H1 (cell line): ENCODE results near the gene SHH. TPM values are rescaled to one million over a fixed set of nuclear protein-coding genes. Genes with fewer than 3 reads are reported as not detected.

Experiments
- CTCF ChIA-PET: fragments of 300-600 bp; sonication (Branson Sonifier 250); formaldehyde crosslinking; loops from one replicate; lab custom pipeline; 2021; ENCODE audit not compliant: partially characterized antibody; lab: Charles Lee
- POLR2A ChIA-PET: fragments of 300-600 bp; sonication (Branson Sonifier 250); formaldehyde crosslinking; loops from one replicate; lab custom pipeline; 2021; ENCODE audit warnings: inconsistent platforms; ENCODE audit not compliant: partially characterized antibody; lab: Charles Lee
- DNase-seq, 2 experiments: peaks; one replicate each; pipeline versions ENCODE4 v3.0.0 to v3.0.0-alpha.2; 2010 to 2022; ENCODE audit warnings: low spot score in 2 of 2, low read depth in 1 of 2, mixed read lengths in 1 of 2
- FAIRE-seq: peaks from 2 replicates; lab custom pipeline; 2011; peaks lifted over from hg19 to GRCh38; lab: Jason Lieb, UNC
- H2AFZ ChIP-seq: 2 replicates; pipeline ENCODE4 v1.8.1; 2012; ENCODE audit warnings: low read length, inconsistent platforms
- H2AK5ac ChIP-seq: 2 replicates; pipeline ENCODE4 v1.6.1; 2013; ENCODE audit warnings: low read depth, low read length
- H2BK120ac ChIP-seq: replicated peaks from 2 replicates; pipeline ENCODE3; 2013; ENCODE audit warnings: low read depth, low read length, inconsistent platforms
- H2BK12ac ChIP-seq: 2 replicates; pipeline ENCODE4 v1.6.1; 2013; ENCODE audit warnings: low read depth, low read length
- H2BK15ac ChIP-seq: 2 replicates; pipeline ENCODE4 v1.6.1; 2013; ENCODE audit warnings: low read length
- H2BK20ac ChIP-seq: 2 replicates; pipeline ENCODE4 v1.6.1; 2013; ENCODE audit warnings: low read length
- H2BK5ac ChIP-seq: 2 replicates; pipeline ENCODE4 v1.6.1; 2013; ENCODE audit warnings: low read depth, low read length
- H3K14ac ChIP-seq: 2 replicates; pipeline ENCODE4 v1.6.1; 2013; ENCODE audit warnings: inconsistent platforms; ENCODE audit not compliant: insufficient read length
- H3K18ac ChIP-seq: 2 replicates; pipeline ENCODE4 v1.6.1; 2013; ENCODE audit warnings: low read length; ENCODE audit errors: extremely low read depth
- H3K23ac ChIP-seq: 2 replicates; pipeline ENCODE4 v1.6.1; 2013; ENCODE audit warnings: inconsistent platforms; ENCODE audit not compliant: insufficient read length
- H3K23me2 ChIP-seq: 2 replicates; pipeline ENCODE4 v1.6.1; 2013; ENCODE audit warnings: low read depth, low read length
- H3K27ac ChIP-seq: 2 replicates; pipeline ENCODE4 v1.6.1; 2011; ENCODE audit warnings: low read depth, low read length, inconsistent platforms
- H3K27me3 ChIP-seq, 4 experiments: replicated peaks in 1 of 4; 1 replicate in 1 of 4; 2 replicates in 3 of 4; pipeline versions ENCODE4 v1.6.1 to v1.8.1; 2011 to 2013; ENCODE audit warnings: low read length in 3 of 4, mild to moderate bottlenecking in 3 of 4, inconsistent platforms in 2 of 4, mixed read lengths in 2 of 4, moderate library complexity in 1 of 4; ENCODE audit not compliant: control insufficient read depth in 3 of 4, insufficient read depth in 3 of 4; ENCODE audit errors: extremely low read depth in 1 of 4
- H3K36me3 ChIP-seq, 4 experiments: 2 replicates each; pipeline versions ENCODE4 v1.6.1 to v1.8.1; 2011 to 2013; ENCODE audit warnings: mild to moderate bottlenecking in 4 of 4, low read length in 3 of 4, moderate library complexity in 2 of 4, control low read depth in 1 of 4, inconsistent platforms in 1 of 4; ENCODE audit not compliant: insufficient read depth in 4 of 4, control insufficient read depth in 2 of 4
- H3K4ac ChIP-seq: replicated peaks from 2 replicates; pipeline ENCODE3; 2013; ENCODE audit warnings: low read length, low read depth, mixed read lengths, inconsistent platforms; ENCODE audit not compliant: insufficient read length
- H3K4me1 ChIP-seq, 4 experiments: replicated peaks in 1 of 4; 1 replicate in 1 of 4; 2 replicates in 3 of 4; pipeline versions ENCODE4 v1.6.1 to v1.8.1; 2011 to 2013; ENCODE audit warnings: low read length in 3 of 4, inconsistent platforms in 2 of 4, mixed read lengths in 1 of 4; ENCODE audit not compliant: insufficient read depth in 4 of 4, control insufficient read depth in 3 of 4
- H3K4me2 ChIP-seq, 2 experiments: 2 replicates each; pipeline versions ENCODE4 v1.6.1 to v1.8.1; 2011 to 2013; ENCODE audit warnings: low read depth in 2 of 2, low read length in 2 of 2, control low read depth in 1 of 2, inconsistent platforms in 1 of 2, mild to moderate bottlenecking in 1 of 2; ENCODE audit not compliant: insufficient read depth in 1 of 2
- H3K4me3 ChIP-seq, 4 experiments: fragments of 200-600, 300-600 bp in 1 of 4; sonication (generic), shearing (Covaris generic), sonication (Bioruptor Twin) in 1 of 4; 2 replicates each; pipeline versions ENCODE4 v1.5.1 to v1.8.1; 2011 to 2016; ENCODE audit warnings: low read length in 4 of 4, low read depth in 3 of 4, control low read depth in 2 of 4, inconsistent platforms in 2 of 4, mild to moderate bottlenecking in 2 of 4, mixed read lengths in 1 of 4, moderate library complexity in 1 of 4; ENCODE audit not compliant: insufficient read depth in 2 of 4; ENCODE audit errors: extremely low read depth in 1 of 4
- H3K56ac ChIP-seq: replicated peaks from 2 replicates; pipeline ENCODE3; 2013; ENCODE audit warnings: low read depth, mild to moderate bottlenecking, mixed read lengths, low read length, inconsistent platforms; ENCODE audit not compliant: insufficient read length
- H3K79me1 ChIP-seq: 2 replicates; pipeline ENCODE4 v1.6.1; 2013; ENCODE audit warnings: low read depth, low read length, control low read depth
- H3K79me2 ChIP-seq, 2 experiments: 2 replicates each; pipeline versions ENCODE4 v1.6.1 to v1.8.1; 2012 to 2013; ENCODE audit warnings: low read length in 2 of 2, mild to moderate bottlenecking in 2 of 2, inconsistent platforms in 1 of 2; ENCODE audit not compliant: insufficient read depth in 2 of 2, control insufficient read depth in 1 of 2
- H3K9ac ChIP-seq, 4 experiments: replicated peaks in 1 of 4; 1 replicate in 1 of 4; 2 replicates in 3 of 4; pipeline versions ENCODE4 v1.6.1 to v1.8.1; 2011 to 2013; ENCODE audit warnings: low read depth in 3 of 4, low read length in 3 of 4, control low read depth in 2 of 4, mild to moderate bottlenecking in 2 of 4, moderate library complexity in 2 of 4, inconsistent platforms in 1 of 4; ENCODE audit errors: extremely low read depth in 1 of 4
- H3K9me3 ChIP-seq, 2 experiments: 2 replicates each; pipeline versions ENCODE4 v1.6.1 to v1.8.1; 2012 to 2013; ENCODE audit warnings: mild to moderate bottlenecking in 2 of 2, moderate library complexity in 2 of 2, control low read depth in 1 of 2, inconsistent platforms in 1 of 2, low read depth in 1 of 2, low read length in 1 of 2, mixed read lengths in 1 of 2; ENCODE audit not compliant: insufficient read depth in 2 of 2
- H4K20me1 ChIP-seq, 2 experiments: replicated peaks in 1 of 2; 2 replicates each; pipeline versions ENCODE3 to v1.8.1; 2011 to 2013; ENCODE audit warnings: inconsistent platforms in 2 of 2, low read length in 2 of 2, mild to moderate bottlenecking in 1 of 2; ENCODE audit not compliant: insufficient read depth in 2 of 2, control insufficient read depth in 1 of 2
- H4K5ac ChIP-seq: 2 replicates; pipeline ENCODE4 v1.6.1; 2013; ENCODE audit warnings: low read length, low read depth, mixed read lengths, inconsistent platforms; ENCODE audit not compliant: insufficient read length
- H4K8ac ChIP-seq: 2 replicates; pipeline ENCODE4 v1.8.0; 2013; ENCODE audit warnings: mild to moderate bottlenecking, moderate library complexity, low read length, inconsistent platforms; ENCODE audit not compliant: insufficient read depth; ENCODE audit errors: extremely low read depth
- H4K91ac ChIP-seq: replicated peaks from 2 replicates; pipeline ENCODE3; 2013; ENCODE audit warnings: low read length, mixed read lengths, inconsistent platforms; ENCODE audit not compliant: insufficient read length
- RBBP5 ChIP-seq: IDR thresholded peaks from 2 replicates; pipeline ENCODE4 v1.7.1; 2012; ENCODE audit warnings: low read depth, mild to moderate bottlenecking, inconsistent platforms, low read length, moderate library complexity, borderline replicate concordance
- SP1 ChIP-seq: IDR thresholded peaks from 2 replicates; pipeline ENCODE4 v1.6.1; 2011; ENCODE audit warnings: low read depth, low read length
- WGBS, 2 experiments: shearing (Covaris generic) in 1 of 2; methylation state at CpG; one replicate each; pipeline versions ENCODE4 v1.1.6 to v1.1.7; 2013 to 2015; ENCODE audit warnings: low lambda C conversion rate in 2 of 2, mixed read lengths in 2 of 2, inconsistent platforms in 1 of 2, low coverage in 1 of 2, missing lambda C conversion rate in 1 of 2; ENCODE audit not compliant: insufficient replicate concordance in 2 of 2, insufficient coverage in 1 of 2, insufficient read length in 1 of 2; ENCODE audit errors: extremely low coverage in 1 of 2, missing lambda C conversion rate in 1 of 2; 5-methylcytosine and 5-hydroxymethylcytosine counted together
- polyA plus RNA-seq, 7 experiments: library from polyadenylated mRNA; depleted of rRNA in 3 of 7; stranded (reverse) in 5 of 7; unstranded in 2 of 7; fragments of >200 nt in 5 of 7; fragments of 200-250 nt in 2 of 7; gene quantifications; 1 replicate in 5 of 7; 2 replicates in 1 of 7; 4 replicates in 1 of 7; pipeline versions ENCODE4 v1.2.1 to v1.2.3, GENCODE V29; 2011 to 2013; ENCODE audit warnings: missing spikeins in 2 of 7, mixed read lengths in 2 of 7
- total RNA-seq: library from RNA; stranded (reverse); fragmentation: NEBNext Ultra II Directional; extraction: Animal tissue kit (Norgen Biotek cat#: 25700); gene quantifications from 2 replicates; pipeline ENCODE4 v1.2.1, GENCODE V29; 2021

SHH gene
- total and polyA plus RNA-seq, 2 of the 8 experiments (the other 6 are each of a cell fraction or from before 2014, with no cell fraction given): not detected

DNA sequence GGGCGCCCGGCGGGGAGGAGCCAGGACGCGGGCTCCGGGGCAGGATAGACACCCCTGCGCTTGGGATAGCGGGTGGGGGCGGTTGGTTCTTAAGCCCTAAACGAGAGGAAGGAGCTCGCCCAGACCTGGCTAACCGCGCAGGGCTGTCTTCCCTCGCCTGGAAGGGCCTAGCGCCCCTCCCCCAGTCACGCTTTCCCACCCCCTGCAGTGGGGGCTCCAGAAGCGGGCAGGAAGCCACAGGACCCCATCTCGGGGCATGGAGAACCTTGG, 6.5 kb downstream of the SHH start:
- Histone ChIP-seq H4K5ac (no peak overlapping the region), H3K56ac (no peak overlapping the region), H3K36me3 (peaks cover 0 to 9% (median 0%) of the 10 kb centered on the region in 4 experiments; a peak in 2 of 8 replicates), H3K79me1 (no peaks in the 10 kb centered on the region), H3K4me1 (peaks cover 8 to 57% (median 38%) of the 10 kb centered on the region in 4 experiments), H3K14ac (no peak overlapping the region), H4K8ac (no peak overlapping the region), H3K27me3 (peaks cover 81 to 100% (median 97%) of the 10 kb centered on the region in 4 experiments), H2BK120ac (no peak overlapping the region), H3K4ac (no peak overlapping the region), H3K23me2 (peaks cover 11% of the 10 kb centered on the region; the same call in 1 of the 2 replicates), H3K9ac (no peak overlapping the region), H2BK20ac (no peak overlapping the region), H3K4me3 (peak overlapping the region in 3 of 4 experiments; percentile 27 to 56 (median 36); a peak in 6 of 8 replicates), H3K23ac (no peak overlapping the region), H2BK12ac (no peak overlapping the region), H4K20me1 (peaks cover 10 to 19% of the 10 kb centered on the region in 2 experiments), H4K91ac (no peak overlapping the region), H2AFZ (no peak overlapping the region), H3K4me2 (peak overlapping the region; percentile 40 to 73), H3K79me2 (no peaks in the 10 kb centered on the region), H2AK5ac (no peak overlapping the region), H2BK5ac (no peak overlapping the region), H3K18ac (no peak overlapping the region; the same call in 1 of the 2 replicates), H3K27ac (no peak overlapping the region), H2BK15ac (no peak overlapping the region), H3K9me3 (peaks cover 0 to 8% of the 10 kb centered on the region in 2 experiments; a peak in 2 of 4 replicates)
- POLR2A ChIA-PET: no interaction called here
- CTCF ChIA-PET: interaction anchor here (0.6 to 1.6 kb wide), 10 partner anchors 90 to 1202 kb away, joined by 3 to 7 read pairs (median 3); no protein-coding TSS in a partner anchor
- TF ChIP-seq SP1 (no peak), RBBP5 (0 out of 2 replicates have a peak, but pooled peaks have one; percentile 22)
- WGBS, 2 experiments: 3% methylated on average over 11 of the region's 18 CpGs; no CpG with 5 or more reads in 1 of the 2 experiments
- FAIRE-seq (no peak), DNase-seq (no peak)
